T1000 (cell line): ENCODE results near the gene SRPK2.

ENCODE experiments used
- DNase-seq: peaks from one replicate; lab custom pipeline; 2025; ENCODE audit warnings: mixed read lengths; lab: John Stamatoyannopoulos, UW

SRPK2 gene

GRCh38 chr7:105133986-105134655 is 254.6 kb downstream of the SRPK2 start:
- DNase-seq = no peak

GRCh38 chr7:105133358-105133757 is 255.4 kb downstream of the SRPK2 start:
- no peak for DNase-seq

- no peak for DNase-seq
Measured at GRCh38 chr7:105132835-105133234, 255.9 kb downstream of the SRPK2 start.

DNA sequence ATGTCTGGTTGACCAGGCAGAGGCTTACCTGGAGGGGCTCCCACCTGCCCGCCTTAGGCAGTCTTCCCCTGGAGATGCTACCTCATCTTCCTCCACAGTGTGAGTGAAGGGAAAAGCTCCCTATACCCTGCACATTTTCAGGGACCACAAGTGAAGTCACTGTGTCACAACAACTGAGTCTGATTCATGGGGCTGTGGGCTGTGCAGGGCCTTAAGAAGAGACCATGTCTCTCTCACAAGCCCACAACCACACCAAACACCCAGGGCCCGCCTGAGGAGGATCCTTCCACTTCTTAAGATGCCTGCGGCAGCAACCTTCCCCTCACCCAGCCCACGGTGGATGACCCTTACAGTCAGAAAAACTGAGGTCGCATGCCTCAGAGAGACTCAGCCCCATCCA is 256.4 kb downstream of the SRPK2 start:
- no peak for DNase-seq

- no peak for DNase-seq
Measured at GRCh38 chr7:105131890-105132289, 256.8 kb downstream of the SRPK2 start.

DNA sequence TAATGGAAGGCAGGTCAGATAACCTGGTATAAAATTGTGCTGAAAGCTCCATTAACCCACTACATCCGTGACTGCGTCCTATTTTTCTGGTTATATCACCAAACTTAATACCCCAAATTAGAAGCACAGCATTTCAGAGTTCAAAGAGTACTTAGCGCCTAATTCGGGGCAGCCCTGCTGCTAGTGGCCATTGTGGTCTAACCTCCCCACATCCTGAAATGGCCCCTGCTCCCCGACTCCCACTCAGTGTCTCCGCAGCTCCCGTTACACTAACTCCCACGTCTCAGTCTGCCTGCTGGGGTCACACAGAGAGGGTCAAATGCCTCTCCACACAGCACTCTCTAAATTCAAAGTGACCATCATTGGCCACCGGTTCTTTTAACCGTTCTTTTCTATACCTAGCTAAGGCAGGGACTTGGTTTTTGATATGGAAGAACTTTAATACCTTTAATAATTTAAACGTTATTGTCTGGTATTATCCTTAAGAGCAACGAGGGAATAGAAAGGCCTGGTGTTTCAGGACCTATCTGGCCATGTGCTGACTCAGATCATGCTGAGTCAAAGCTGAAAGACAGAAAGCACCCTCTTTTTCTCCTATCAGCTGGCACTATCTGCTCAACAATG is 257.6 kb downstream of the SRPK2 start:
- no peak for DNase-seq

- no peak for DNase-seq
Measured at GRCh38 chr7:105130580-105130979, 258.1 kb downstream of the SRPK2 start.

DNA sequence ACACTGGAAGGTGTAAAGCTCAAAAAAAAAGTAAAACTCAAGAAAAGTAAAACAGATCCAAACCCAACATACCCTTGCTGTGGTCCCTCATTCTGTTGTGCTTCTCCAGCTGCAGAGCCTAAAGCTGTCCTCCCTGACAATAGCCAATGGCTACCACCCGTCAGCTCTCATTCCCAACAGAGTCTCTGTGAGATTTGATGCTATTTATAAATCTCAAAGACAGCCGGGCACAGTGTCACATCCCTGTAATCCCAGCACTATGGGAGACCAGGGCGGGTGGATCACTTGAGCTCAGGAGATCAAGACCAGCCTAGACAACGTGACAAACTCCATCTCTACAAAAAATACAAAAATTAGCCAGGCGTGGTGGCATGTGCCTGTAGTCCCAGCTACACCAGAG is 258.7 kb downstream of the SRPK2 start:
- DNase-seq = no peak

GRCh38 chr7:105127179-105127578 is 261.5 kb downstream of the SRPK2 start:
- no peak for DNase-seq

- DNase-seq = no peak
Measured at GRCh38 chr7:105126436-105126975, 262.2 kb downstream of the SRPK2 start.

GRCh38 chr7:105125745-105126144 is 263.0 kb downstream of the SRPK2 start:
- no peak for DNase-seq

GRCh38 chr7:105122619-105123018 is 266.1 kb downstream of the SRPK2 start:
- no peak for DNase-seq

GRCh38 chr7:105118612-105119600 is 269.8 kb downstream of the SRPK2 start:
- DNase-seq = no peak

GRCh38 chr7:105112440-105113418 is 276.0 kb downstream of the SRPK2 start:
- DNase-seq = no peak

- no peak for DNase-seq
Measured at GRCh38 chr7:105107458-105107857, 281.3 kb downstream of the SRPK2 start.

- no peak for DNase-seq
Measured at GRCh38 chr7:105106473-105106872, 282.2 kb downstream of the SRPK2 start.

DNA sequence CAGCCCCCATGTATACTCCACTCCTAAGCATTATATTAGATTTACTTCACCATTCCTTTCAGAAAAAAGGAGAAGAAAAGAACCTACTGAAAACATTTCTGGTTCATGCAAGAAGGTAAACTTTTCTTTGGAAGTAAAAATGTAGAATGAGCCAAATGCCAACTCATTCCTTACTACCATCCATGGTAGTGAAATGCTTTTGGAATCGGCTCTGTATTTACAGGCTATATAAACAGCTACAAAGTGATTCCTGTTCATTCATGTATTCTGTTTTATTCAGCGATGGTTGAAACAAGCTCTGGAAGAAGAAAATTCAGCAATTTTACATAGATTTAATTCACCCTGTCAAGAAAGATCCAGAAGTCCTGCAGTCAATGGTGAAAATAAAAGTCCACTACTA is 283.1 kb downstream of the SRPK2 start:
- DNase-seq = no peak

DNA sequence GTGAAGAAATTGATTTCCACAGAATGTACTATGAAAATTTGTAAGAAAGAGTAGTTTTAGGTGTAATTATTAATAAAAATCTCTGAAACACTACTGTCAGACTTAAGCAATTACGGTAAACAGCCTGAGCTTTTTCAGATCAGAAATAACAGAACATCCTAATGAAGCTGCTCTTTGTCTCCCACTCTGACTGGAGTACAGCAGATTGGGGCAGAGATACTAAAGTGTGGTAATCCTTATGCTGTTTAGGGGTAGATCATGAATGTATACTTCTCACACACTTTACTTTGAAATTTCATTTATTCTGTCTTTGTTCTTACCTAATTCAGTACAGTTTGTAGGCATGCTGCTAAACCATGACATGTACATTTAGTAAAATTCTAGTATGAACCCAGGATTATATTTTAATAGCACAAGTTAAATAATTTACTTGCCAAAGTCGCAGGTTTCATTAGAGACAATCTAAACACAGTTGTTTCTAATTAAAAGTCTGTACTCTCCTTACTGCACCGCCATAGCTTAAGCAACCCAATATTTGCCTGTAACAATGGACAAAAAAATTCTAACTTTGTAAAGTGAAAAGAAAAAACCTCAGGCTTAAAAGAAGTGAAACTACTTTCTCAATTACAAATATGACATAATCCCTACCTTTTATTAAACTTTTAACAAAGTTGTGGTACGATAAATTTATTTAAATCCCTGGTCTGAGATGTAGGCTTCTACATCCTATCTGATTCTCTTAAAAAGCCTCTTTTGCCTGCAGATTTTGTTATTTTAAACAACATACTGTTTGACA is 286.0 kb downstream of the SRPK2 start:
- DNase-seq = no peak

GRCh38 chr7:105101864-105102263 is 286.9 kb downstream of the SRPK2 start:
- DNase-seq = no peak

GRCh38 chr7:105098863-105099515 is 289.7 kb downstream of the SRPK2 start:
- DNase-seq = no peak
